Measurements from ENCODE around the gene FANK1.

GRCh38 chr10:126006264-126006663 is 109.9 kb downstream of the FANK1 start:
- no peak for TF ChIP-seq CTCF (IDR thresholded peaks at IDR 0.05)
- no peak for TF ChIP-seq POLR2A (IDR thresholded peaks at IDR 0.05)

Data from uterus (tissue), 2 donors.